Activated T-cell treated with anti-CD3 and anti-CD28 coated beads, Interleukin-2, amount 50 U/mL, for 4 hours (primary cell): ENCODE data around the gene C4orf51. TPM values are rescaled to one million over a fixed set of nuclear protein-coding genes. Genes with fewer than 3 reads are reported as not detected.
"Not testable (repeated sequence)": the region's sequence is repeated elsewhere in the genome, so short reads cannot be mapped to it uniquely, and the experiment has no call there.

Experiments used
- ATAC-seq, 2 donors: fragments of 200-7000 bp; cut with Tn5 transposase; one replicate each; pipeline ENCODE4 v1.10.0; 2021
- DNase-seq: peaks from one replicate; pipeline ENCODE4 v3.0.0-alpha.2; 2020
- H3K27me3 Mint-ChIP-seq: one replicate; pipeline ENCODE4 v1.8.0; 2021; ENCODE audit warnings: low read depth, mixed read lengths
- H3K36me3 Mint-ChIP-seq: one replicate; pipeline ENCODE4 v1.8.0; 2022; ENCODE audit warnings: mixed read lengths; ENCODE audit not compliant: insufficient read depth
- H3K4me1 Mint-ChIP-seq: one replicate; pipeline ENCODE4 v1.8.0; 2021; ENCODE audit warnings: low read depth, mixed read lengths
- H3K4me3 Mint-ChIP-seq: one replicate; pipeline ENCODE4 v1.8.0; 2021; ENCODE audit warnings: mild to moderate bottlenecking, moderate library complexity, mixed read lengths
- H3K9me3 Mint-ChIP-seq: one replicate; pipeline ENCODE4 v1.8.0; 2021; ENCODE audit warnings: mixed read lengths
- total RNA-seq, 3 donors: library from RNA; stranded (reverse); gene quantifications; one replicate each; pipeline ENCODE4 v1.2.1, GENCODE V29; 2021

C4orf51 gene
- total RNA-seq, 3 donors from 2014 or later: not detected

DNA sequence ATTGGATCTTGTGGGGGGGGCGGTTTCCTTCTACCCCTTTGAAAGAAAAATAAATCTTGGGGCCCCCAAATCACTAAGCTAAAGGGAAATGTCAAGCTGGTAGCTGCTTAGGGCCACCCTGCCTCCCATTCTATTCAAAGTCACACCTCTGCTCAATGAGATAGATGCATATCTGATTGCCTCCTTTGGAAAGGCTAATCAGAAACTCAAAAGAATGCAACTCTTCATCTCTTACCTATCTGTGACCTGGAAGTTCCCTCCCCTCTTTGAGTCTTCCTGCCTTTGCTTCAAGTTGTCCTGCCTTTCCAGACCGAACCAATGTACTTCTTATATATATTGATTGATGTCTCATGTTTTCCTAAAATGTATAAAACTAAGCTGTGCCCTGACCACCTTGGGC, 7.0 kb downstream of the C4orf51 start:
- H3K27me3 Mint-ChIP-seq: peaks cover 2% of the 10 kb centered on the region
- H3K9me3 Mint-ChIP-seq: peaks cover 6% of the 10 kb centered on the region
- H3K36me3 Mint-ChIP-seq: no peaks in the 10 kb centered on the region
- DNase-seq (no peak), ATAC-seq (no peak)
- no peaks in the 10 kb centered on the region for H3K4me1 Mint-ChIP-seq
- H3K4me3 Mint-ChIP-seq: no peak overlapping the region

DNA sequence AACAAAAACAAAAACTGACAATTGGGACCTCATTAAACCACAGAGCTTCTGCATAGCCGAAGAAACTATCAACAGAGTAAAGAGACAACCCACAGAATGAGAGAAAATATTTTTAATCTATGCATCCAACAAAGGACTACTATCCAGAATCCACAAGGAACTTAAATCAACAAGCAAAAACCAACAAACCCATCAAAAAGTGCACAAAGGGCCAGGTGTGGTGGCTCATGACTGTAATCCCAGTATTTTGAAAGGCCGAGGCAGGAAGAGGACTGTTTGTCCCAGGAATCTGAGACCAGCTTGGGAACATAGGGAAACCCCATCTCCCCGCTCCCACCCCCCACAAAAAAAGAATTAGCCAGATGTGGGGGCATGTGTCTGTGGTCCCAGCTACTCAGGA, 10.7 kb downstream of the C4orf51 start:
- ATAC-seq (no peak), DNase-seq (no peak)
- no peaks in the 10 kb centered on the region for H3K36me3 Mint-ChIP-seq
- no peak overlapping the region for H3K4me3 Mint-ChIP-seq
- H3K4me1 Mint-ChIP-seq: no peaks in the 10 kb centered on the region
- H3K9me3 Mint-ChIP-seq: peaks cover 9% of the 10 kb centered on the region
- H3K27me3 Mint-ChIP-seq: no peaks in the 10 kb centered on the region

DNA sequence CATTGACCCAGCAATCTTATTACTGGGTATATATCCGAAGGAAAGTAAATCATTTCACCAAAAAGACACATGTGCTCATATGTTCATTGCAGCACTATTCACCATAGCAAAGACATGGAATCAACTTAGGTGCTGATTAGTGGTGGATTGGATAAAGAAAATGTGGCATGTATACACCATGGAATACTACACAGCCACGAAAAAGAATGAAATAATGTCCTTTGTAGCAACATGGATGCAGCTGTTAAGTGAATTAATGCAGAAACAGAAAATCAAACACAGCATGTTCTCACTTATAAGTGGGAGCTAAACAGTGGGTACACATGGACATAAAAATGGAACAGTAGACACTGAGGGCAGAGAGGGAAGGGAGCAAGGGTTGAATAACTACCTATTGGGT, 11.5 kb downstream of the C4orf51 start:
- ATAC-seq, H3K4me3 Mint-ChIP-seq: not testable (repeated sequence)

DNA sequence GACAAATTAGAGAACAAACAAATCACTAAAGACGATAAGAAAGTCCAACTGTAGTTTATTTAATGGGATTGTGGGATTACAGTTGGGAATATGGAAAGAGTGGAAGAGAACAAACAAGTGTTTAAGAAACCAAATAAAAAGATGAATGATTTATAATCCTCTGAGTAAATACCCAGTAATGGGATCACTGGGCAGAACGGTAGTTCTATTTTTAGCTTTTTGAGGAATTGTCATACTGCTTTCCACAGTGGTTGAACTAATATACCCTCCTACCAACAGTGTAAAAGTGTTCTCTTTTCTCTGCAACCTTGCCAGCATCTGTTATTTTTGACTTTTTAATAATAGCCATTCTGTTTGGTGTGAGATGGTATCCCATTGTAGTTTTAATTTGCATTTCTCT, 15.0 kb downstream of the C4orf51 start:
- DNase-seq: no peak
- ATAC-seq: no peak
- Mint-ChIP-seq H3K27me3 (peaks cover 2% of the 10 kb centered on the region), H3K36me3 (no peaks in the 10 kb centered on the region), H3K9me3 (peaks cover 9% of the 10 kb centered on the region), H3K4me1 (no peaks in the 10 kb centered on the region), H3K4me3 (no peak overlapping the region)

More for the DNA sequence above, 11.5 kb downstream of the C4orf51 start:
- not testable (repeated sequence) for DNase-seq, H3K9me3 Mint-ChIP-seq, H3K4me1 Mint-ChIP-seq, H3K36me3 Mint-ChIP-seq, H3K27me3 Mint-ChIP-seq

DNA sequence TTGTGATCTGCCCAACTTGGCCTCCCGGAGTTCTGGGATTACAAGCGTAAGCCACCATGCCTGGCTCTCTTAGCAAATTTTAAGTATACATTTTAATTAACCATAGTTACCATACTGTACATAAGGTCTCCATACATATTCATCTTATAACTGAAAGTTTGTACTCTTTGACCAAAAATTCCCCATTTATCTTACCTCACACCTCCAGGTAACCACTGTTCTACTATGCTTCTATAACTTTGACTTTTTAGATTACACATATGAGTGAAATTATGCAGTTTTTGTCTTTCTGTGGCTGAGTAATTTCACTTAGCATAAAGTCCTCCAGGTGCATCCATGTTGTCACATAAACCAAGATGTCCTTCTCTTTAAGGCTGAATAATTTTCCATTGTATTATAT, 17.4 kb downstream of the C4orf51 start:
- Mint-ChIP-seq H3K4me1 (no peaks in the 10 kb centered on the region), H3K4me3 (no peak overlapping the region), H3K36me3 (no peaks in the 10 kb centered on the region), H3K9me3 (peaks cover 3% of the 10 kb centered on the region), H3K27me3 (peaks cover 2% of the 10 kb centered on the region)
- ATAC-seq (peak in 1 of 2 donors; percentile 28), DNase-seq (no peak)

DNA sequence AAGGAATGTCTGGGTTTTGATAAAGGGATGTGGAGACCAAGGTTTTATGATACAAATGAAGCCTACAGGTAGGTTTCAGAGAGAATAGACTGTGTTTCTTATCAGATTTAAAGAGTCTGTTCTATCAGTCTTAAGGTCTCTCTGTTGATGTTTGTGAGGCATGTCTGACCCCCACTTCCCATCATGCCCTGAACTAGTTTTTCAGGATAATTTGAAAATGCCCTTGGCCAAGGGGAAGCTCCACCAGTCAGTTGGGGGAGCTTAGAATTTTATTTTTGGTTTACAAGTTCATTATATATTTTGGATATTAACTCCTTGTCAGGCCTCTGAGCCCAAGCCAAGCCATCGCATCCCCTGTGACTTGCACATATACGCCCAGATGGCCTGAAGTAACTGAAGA, 18.6 kb downstream of the C4orf51 start:
- H3K4me3 Mint-ChIP-seq: no peak overlapping the region
- no peaks in the 10 kb centered on the region for H3K4me1 Mint-ChIP-seq
- peaks cover 3% of the 10 kb centered on the region for H3K9me3 Mint-ChIP-seq
- H3K36me3 Mint-ChIP-seq: no peaks in the 10 kb centered on the region
- ATAC-seq: no peak
- DNase-seq: no peak
- H3K27me3 Mint-ChIP-seq: peaks cover 2% of the 10 kb centered on the region

DNA sequence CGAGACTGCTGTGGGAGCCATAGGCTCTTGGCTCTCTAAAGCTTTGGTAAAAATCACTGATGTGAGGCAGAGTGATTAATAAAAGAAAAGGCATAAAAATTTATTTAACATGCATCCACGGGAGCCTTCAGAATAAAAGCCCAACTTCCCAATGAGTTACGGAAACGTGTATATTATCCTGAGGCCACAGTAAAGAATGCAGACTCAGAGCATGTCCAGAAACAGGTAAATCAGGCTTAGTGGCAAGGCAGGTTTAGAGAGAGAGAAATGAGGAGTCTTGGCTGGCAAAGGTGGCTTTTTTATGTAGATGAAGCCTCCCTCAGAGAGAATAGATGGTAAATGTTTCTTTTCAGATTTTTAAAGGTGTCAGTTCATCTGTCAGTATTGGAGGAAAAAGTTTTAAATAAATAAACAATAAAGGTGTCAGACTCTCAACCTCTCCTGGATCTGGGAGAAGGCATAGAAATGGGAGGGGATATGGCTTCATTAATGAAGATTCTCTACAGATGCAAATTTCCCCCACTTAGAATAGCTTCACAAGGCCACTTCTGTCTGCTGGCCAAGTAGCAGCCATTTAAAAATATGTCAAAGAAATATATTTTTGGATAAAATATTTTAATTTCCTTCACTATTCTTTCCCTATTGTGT, 24.0 kb downstream of the C4orf51 start:
- ATAC-seq (no peak), DNase-seq (no peak)
- H3K36me3 Mint-ChIP-seq: no peaks in the 10 kb centered on the region
- no peaks in the 10 kb centered on the region for H3K4me1 Mint-ChIP-seq
- no peaks in the 10 kb centered on the region for H3K9me3 Mint-ChIP-seq
- no peak overlapping the region for H3K4me3 Mint-ChIP-seq
- H3K27me3 Mint-ChIP-seq: peaks cover 2% of the 10 kb centered on the region

DNA sequence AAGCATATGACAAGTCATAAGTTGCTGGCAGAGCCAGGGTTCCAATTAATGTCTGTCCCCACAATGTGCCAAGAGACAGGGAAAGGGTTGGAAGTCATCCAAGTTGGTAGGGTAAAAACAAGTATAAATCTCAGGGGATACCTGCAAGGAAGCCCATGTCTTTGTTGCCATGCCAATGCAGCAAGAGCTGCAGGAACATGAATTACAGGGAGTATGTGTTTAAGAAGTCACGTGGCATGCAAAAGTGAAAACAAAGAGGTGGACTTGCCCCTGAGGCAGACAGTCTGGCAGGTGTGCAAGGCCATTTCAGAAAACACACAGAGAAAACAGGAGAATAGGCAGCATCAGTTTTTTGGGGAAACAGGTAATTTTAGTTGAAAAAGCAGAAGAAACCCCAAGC, 29.4 kb downstream of the C4orf51 start:
- DNase-seq: no peak
- H3K4me3 Mint-ChIP-seq: no peak overlapping the region
- H3K9me3 Mint-ChIP-seq: peaks cover 7% of the 10 kb centered on the region

DNA sequence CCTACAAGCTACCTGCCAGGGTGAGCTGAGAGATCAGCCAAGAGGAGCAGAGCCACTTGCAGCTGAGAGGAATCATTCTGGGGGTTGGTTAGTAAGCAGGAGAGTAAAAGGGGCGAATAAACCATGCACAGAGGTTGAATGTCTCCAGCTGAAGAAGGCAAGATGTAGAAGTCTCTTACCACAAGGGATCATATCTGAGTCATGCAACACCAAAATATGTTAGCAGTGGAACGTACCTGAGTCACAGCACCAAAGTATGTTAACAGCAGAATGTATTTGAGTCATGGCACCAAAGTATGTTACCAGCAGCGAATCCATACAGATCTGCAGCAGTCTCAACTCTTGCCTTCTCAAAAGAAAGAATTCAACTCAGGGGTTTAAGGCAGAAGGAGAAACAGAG, 29.9 kb downstream of the C4orf51 start:
- peaks cover 2% of the 10 kb centered on the region for H3K36me3 Mint-ChIP-seq
- ATAC-seq (peak; percentile 97 to 98), DNase-seq (no peak)
- peaks cover 7% of the 10 kb centered on the region for H3K9me3 Mint-ChIP-seq
- H3K27me3 Mint-ChIP-seq: peaks cover 2% of the 10 kb centered on the region
- peaks cover 2% of the 10 kb centered on the region for H3K4me1 Mint-ChIP-seq
- H3K4me3 Mint-ChIP-seq: no peak overlapping the region

More for the DNA sequence above, 29.4 kb downstream of the C4orf51 start:
- ATAC-seq: no peak
- peaks cover 2% of the 10 kb centered on the region for H3K27me3 Mint-ChIP-seq
- H3K36me3 Mint-ChIP-seq: peaks cover 2% of the 10 kb centered on the region
- H3K4me1 Mint-ChIP-seq: peaks cover 2% of the 10 kb centered on the region

DNA sequence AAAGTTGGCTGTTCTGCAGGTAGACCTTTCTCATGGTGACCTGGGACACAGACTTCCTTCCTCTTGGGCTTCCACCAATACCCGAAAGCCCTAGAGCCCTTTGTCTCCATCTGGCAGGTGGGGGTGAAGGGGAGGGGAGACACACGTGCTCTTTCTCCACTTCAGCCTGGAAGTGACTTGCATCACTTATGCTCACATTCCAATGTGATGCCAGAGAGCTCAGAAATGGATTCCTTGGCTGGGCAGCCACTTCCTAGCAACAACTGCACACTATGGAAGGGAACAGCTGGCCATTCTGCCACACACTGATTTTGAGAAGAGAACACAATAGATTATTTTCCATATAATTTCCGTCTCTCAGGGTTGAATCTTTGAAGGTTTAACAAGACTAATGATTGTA, 36.3 kb downstream of the C4orf51 start:
- ATAC-seq: no peak
- Mint-ChIP-seq H3K9me3 (peaks cover 5% of the 10 kb centered on the region), H3K4me1 (peaks cover 13% of the 10 kb centered on the region), H3K27me3 (peaks cover 6% of the 10 kb centered on the region), H3K36me3 (no peaks in the 10 kb centered on the region), H3K4me3 (no peak overlapping the region)
- DNase-seq: no peak

DNA sequence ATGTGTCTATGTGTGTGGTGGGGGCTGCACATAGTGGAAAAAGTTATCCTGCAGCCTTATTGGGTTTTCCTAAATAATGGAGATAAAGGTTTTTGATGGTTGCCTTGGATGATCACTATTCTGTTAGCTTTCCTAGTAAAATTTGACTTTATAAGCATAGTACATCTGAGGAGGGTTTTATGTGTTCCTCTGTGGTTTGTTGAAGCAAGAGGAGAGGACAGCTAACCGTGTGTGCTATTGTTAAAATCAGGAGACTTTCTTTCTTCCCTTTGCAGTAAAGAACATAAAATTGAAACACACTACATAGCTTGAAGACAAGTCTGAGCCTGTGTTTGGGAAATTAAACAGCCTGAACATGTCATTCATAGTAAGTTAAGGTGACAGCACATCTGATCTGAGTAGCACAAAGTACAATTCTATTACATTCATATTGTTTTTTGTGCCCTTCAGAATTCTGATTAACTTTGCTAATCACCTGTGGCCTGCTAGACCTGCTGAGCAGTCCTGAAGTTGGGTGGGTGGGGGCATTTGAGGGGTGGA, 36.8 kb downstream of the C4orf51 start:
- H3K4me1 Mint-ChIP-seq: peaks cover 13% of the 10 kb centered on the region
- H3K9me3 Mint-ChIP-seq: no peaks in the 10 kb centered on the region
- H3K4me3 Mint-ChIP-seq: no peak overlapping the region
- no peak for ATAC-seq
- peaks cover 6% of the 10 kb centered on the region for H3K27me3 Mint-ChIP-seq
- no peaks in the 10 kb centered on the region for H3K36me3 Mint-ChIP-seq
- DNase-seq: no peak

DNA sequence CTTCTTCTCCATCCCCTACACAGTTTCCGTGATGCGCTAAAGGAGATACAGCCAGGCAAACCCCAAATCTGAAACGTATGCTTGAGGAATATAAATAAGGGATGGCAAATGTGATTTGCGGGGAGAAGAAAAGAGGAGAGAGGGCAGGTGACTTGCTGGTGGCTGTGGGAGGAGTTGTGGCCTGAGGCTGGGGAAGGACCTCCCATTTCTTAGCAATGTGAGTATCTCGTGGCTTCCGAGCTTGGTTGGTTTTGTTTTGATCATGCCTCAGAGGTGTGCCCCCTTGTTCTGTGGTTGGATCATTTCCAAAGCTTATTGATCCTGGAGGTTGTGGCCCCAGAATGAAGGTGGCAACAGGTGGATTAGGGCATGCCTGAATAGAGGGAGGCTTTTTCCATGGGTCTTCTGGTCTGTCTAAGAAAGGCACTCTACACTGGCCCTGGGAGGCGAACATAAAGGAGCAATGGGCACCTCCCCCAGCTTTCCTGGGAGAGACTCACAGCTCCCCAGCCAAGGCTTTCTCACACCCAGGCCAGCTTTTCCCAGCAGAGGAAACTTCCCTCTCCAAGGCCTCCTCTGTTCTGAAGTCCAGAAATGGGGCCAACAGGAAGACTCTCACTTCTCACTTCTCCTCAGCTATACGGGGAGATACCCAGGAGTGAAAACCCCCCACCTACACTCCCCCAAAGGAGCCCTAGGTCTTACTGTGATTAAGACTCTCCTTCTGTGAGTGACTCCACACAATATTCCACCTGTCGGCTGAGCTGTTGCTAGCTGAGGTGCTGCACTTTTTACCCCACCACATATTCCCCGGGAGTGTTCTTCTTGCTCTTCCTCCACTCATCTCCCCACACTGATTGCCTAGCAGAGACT, 40.0 kb downstream of the C4orf51 start:
- Mint-ChIP-seq H3K36me3 (no peaks in the 10 kb centered on the region), H3K4me3 (peak overlapping the region; percentile 34), H3K9me3 (no peaks in the 10 kb centered on the region), H3K27me3 (peaks cover 6% of the 10 kb centered on the region), H3K4me1 (peaks cover 13% of the 10 kb centered on the region)
- DNase-seq: no peak
- peak; percentile 91 to 92 for ATAC-seq

DNA sequence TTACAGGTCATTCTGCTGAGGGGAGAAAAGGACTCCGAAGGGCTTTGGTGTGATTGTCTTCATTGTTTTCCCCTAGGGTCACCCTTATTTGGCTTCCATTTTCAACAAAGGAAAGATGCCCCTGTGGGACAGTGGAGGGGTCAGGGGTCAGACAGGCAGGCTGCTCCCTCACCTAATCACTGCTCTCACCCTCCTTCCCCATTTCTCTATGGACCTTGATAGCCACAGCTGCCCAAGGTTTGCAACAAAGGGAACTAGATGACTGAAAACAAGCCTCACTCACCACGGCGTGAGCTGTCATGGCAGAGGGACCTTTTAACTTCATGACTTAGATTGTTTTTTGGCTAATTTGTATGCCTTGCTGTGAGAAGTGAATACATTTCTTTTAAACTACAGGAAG, 40.7 kb downstream of the C4orf51 start:
- Mint-ChIP-seq H3K4me1 (peaks cover 13% of the 10 kb centered on the region), H3K4me3 (no peak overlapping the region), H3K27me3 (peaks cover 6% of the 10 kb centered on the region), H3K36me3 (no peaks in the 10 kb centered on the region), H3K9me3 (no peaks in the 10 kb centered on the region)
- DNase-seq (no peak), ATAC-seq (peak in 1 of 2 donors; percentile 7)

DNA sequence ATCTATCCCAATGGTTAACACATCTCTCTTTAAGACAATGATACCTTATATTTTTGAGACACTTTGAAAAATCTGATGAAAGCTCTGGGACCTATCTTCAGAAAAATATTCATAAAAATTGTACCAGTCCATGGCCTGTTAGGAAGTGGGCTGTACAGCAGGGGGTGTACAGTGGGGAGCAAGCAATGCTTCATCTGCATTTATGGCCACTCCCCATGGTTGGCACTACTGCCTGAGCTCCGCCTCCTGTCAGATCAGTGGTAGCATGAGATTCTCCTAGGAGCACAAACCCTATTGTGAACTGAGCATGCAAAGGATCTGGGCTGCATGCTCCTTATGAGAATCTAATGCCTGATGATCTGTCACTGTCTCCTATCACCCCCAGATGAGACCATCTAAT, 42.6 kb downstream of the C4orf51 start:
- Mint-ChIP-seq H3K9me3 (no peaks in the 10 kb centered on the region), H3K4me3 (no peak overlapping the region), H3K36me3 (no peaks in the 10 kb centered on the region), H3K27me3 (peaks cover 1% of the 10 kb centered on the region), H3K4me1 (peaks cover 13% of the 10 kb centered on the region)
- DNase-seq (no peak), ATAC-seq (no peak)

DNA sequence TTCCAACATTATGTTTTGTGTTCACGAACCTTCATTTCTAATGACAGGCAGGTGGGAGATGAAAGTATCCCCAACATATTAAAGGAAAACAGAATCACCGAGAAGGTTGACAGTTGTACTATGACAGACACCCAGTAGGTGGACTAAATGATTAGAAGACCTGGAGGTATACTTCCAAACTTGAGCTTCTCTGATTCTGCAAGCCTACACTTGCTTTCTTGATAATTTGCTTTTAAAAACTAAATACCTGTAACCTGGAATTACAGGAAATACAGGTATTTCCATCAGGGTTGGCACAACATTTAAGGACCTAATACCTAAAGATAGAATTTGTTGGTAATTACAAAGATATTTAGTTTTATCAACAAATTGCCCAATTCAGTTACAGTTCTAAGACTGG, 43.4 kb downstream of the C4orf51 start:
- no peaks in the 10 kb centered on the region for H3K36me3 Mint-ChIP-seq
- no peak overlapping the region for H3K4me3 Mint-ChIP-seq
- H3K9me3 Mint-ChIP-seq: no peaks in the 10 kb centered on the region
- DNase-seq (no peak), ATAC-seq (no peak)
- H3K4me1 Mint-ChIP-seq: peaks cover 13% of the 10 kb centered on the region
- peaks cover 1% of the 10 kb centered on the region for H3K27me3 Mint-ChIP-seq
